ENCODE data around the gene SALL3.

DNA sequence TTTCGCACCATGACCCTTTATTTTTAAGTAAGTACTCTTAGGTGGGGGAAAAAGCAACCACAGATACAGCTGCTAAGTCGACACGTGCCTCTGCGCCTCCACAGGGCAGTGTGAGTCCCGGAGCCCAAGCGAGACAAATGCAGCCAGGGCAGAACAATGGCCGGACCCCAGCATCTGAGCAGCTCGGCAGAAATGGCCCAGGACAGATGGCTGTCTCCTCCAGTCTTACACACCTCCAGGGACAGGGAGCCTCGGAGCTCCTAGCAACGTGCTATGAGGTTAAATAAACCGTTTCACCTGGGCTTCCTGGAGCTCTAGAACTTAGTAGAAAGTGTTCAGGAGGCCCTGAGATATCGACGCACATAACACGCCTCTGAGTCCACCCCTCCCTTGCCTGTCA lies 47.3 kb upstream of the SALL3 start:
- TF ChIP-seq, protein P1, sequence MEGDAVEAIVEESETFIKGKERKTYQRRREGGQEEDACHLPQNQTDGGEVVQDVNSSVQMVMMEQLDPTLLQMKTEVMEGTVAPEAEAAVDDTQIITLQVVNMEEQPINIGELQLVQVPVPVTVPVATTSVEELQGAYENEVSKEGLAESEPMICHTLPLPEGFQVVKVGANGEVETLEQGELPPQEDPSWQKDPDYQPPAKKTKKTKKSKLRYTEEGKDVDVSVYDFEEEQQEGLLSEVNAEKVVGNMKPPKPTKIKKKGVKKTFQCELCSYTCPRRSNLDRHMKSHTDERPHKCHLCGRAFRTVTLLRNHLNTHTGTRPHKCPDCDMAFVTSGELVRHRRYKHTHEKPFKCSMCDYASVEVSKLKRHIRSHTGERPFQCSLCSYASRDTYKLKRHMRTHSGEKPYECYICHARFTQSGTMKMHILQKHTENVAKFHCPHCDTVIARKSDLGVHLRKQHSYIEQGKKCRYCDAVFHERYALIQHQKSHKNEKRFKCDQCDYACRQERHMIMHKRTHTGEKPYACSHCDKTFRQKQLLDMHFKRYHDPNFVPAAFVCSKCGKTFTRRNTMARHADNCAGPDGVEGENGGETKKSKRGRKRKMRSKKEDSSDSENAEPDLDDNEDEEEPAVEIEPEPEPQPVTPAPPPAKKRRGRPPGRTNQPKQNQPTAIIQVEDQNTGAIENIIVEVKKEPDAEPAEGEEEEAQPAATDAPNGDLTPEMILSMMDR (IDR thresholded peaks at IDR 0.05 in 8 of 11, conservative IDR thresholded peaks at IDR 0.05 in 3 of 11): no peak
- no peak for TF ChIP-seq POLR2A (IDR thresholded peaks at IDR 0.05)
- no peak for TF ChIP-seq POLR2AphosphoS5 (IDR thresholded peaks at IDR 0.05)
